Activated naive CD4-positive, alpha-beta T cell treated with anti-CD3 and anti-CD28 coated beads, Interleukin-2, amount 50 U/mL, for 16 hours (primary cell): Measurements from ENCODE around the gene GDF2.
A peak's percentile ranks its signal among the peaks of the same experiment; 100 is the strongest.

ENCODE experiments used
- DNase-seq: peaks from one replicate; pipeline ENCODE4 v3.0.0-alpha.2; 2020

Gene GDF2

DNA sequence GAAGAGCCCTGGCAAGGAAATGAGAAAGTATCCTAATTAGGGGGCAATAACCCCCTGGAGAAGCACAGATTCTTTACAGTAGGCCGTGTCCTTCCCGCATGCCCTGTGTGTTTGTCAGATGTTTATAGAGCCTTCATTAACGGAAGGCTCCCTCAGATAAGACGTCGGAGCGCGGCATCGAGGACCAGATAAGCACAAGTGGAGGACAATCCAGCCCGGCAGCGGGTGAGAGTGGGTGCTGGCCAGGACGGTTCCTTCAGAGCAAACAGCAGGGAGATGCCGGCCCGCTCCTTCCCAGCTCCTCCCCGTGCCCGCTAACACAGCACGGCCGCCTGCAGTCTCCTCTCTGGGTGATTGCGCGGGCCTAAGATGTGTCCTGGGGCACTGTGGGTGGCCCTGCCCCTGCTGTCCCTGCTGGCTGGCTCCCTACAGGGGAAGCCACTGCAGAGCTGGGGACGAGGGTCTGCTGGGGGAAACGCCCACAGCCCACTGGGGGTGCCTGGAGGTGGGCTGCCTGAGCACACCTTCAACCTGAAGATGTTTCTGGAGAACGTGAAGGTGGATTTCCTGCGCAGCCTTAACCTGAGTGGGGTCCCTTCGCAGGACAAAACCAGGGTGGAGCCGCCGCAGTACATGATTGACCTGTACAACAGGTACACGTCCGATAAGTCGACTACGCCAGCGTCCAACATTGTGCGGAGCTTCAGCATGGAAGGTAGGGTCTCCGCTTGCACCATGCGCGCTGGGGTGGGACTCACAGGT, at the start of gene GDF2:
GDF2 (plus strand) TSS at position 155 of the 762 bp plus-strand sequence; CDS start at position 370, 215 bp downstream.
- no peak for DNase-seq

DNA sequence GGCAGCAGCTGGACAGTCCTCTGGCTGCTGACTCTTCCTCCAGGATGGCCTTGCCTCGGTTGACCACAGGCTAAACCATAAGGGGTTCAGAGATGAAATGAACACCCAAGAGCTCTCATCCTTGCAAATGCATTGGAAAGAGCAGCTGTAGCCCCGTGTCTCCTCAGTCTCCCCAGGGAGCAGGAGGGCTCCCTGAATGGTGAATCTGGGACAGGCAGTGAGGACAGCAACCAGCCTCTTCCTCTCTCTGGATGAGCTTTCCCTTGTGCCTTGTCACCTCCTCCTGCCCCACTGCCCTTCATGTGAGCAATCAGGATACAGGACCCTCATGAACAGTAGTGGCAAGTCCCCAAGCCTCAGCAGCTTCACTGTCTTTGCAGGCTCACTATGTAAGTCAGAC, 46.2 kb upstream of the GDF2 start:
- DNase-seq: no peak

- no peak for DNase-seq
These were observed 45.5 kb upstream of the GDF2 start for GRCh38 chr10:47276576-47277351.

DNA sequence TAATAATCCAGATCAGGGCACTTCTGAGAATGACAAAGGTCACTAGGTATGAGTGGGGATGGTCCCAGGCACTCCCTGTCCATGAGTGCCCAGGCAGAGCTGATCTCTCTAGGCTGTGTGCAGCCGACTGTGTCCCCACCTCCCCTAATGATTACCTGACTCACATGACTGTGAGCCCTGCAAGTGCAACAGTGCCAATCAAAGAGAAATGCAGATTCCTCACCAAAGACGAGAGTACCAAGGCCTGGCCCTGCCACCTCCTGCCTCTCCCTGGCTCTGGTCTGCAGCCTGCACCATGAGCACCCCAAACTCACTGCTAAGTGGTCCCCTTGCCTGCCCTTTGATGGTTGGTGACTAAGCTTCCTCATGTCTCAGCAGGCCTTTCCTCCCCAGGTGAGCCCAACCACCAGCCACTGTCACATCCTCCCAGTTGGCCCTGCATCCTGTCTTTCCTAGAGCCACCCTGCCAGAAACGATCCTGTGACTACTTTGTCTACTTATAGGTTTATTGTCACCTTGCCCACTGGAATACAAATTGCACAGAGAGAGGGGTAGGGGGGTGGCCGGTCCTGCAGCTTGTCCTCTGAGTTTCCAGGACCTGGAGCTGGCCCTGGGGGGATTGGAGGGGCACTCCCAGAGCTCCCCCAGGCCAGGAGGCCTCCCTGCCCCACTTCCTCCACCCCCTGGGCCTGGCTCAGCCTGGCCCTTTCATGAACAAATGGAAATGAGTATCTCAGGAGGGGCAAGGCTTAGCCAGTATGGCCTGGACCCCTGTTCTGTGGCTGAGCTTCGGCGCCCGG, 44.7 kb upstream of the GDF2 start:
- peak; percentile 36 for DNase-seq

DNA sequence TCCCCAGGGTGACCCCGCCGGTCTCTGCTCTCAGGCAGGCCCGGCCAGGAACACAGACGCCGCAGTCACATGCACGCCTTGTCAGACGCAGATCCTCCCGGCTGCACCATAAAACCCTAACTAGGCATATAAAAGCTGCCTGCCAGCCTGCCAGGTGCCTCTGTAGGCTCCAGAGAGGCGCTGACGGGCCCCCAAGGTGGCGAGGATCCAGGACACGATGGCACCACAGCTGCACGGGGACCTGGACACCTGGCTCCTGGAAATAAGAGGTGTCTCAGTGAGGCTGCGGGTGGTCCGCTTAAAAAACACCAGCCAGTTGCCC, 44.1 kb upstream of the GDF2 start:
- DNase-seq: no peak

GRCh38 chr10:47278720-47279119, 43.5 kb upstream of the GDF2 start:
- DNase-seq: no peak

- DNase-seq: no peak
These were observed 43.0 kb upstream of the GDF2 start for GRCh38 chr10:47279276-47279675.

DNA sequence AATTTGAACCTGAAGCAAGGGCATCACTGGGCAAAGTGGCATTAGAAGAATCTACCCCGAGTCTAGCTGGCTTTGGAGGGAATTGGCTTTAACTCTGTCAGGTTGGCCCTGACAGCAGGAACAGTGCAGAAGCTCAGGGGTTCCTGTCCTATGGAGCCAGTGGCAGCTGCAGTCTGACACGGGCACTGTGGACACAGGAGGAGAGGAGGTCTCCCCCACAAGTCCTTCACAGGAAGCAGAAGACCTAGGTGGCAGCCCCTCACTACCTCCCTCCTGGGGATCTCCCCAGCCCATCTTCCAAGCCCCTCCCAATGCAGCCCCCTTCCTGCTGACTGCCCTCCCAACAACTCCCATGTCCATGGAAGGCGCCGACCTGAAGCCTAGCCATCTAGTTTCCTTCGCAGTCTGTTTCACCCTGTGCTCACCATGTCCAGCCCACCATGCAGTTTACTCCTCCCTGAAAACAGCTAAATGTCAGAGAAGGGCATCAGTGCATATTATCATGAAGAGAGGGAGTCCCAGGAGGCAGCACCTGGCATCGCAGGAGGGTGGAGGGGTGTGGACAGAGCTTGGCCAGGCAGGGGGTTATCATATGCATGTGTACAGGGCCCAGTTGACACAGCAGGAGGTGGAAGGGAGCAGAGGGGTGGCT, 40.1 kb upstream of the GDF2 start:
- no peak for DNase-seq

GRCh38 chr10:47282657-47283018, 39.6 kb upstream of the GDF2 start:
- DNase-seq: no peak

GRCh38 chr10:47283101-47283630, 39.1 kb upstream of the GDF2 start:
- no peak for DNase-seq

- DNase-seq: no peak
These were observed 38.4 kb upstream of the GDF2 start for GRCh38 chr10:47283848-47284247.

DNA sequence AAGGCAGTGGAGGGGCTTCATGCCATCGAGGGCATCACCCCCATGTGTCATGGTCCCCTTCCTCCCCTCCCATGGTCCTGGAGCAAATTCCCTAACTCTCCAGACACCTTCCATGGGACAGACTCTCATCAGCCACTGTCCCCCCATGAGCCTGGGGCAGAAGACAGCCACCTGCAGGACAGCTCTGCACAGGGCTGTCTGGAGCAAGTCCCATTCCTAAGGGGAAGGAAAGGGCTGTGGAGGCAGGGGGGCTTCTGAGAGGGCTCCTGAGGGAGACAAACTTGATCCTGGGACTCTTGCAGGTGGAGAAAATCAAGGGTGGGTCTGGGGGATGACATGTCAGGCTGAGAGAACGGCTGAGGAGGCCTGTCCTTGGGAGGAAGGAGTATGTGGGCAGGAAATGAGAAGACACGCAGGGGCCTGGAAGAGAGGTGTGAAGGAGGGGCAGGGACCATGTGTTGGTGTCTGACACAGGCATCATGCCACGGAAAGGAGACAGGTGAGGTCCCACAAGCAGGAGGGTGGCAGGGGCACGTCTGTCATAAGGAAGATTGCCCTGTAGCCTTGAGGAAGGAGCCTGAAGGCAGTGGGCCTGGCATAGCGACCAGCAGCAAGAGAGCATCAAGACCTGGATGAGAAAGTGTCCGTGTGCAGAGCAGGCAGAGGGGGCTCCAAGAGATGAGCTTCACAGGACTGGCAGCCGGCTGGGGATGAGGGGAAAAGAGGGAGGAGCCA, 36.7 kb upstream of the GDF2 start:
- no peak for DNase-seq

GRCh38 chr10:47286116-47286505, 36.1 kb upstream of the GDF2 start:
- no peak for DNase-seq

GRCh38 chr10:47286591-47287315, 35.5 kb upstream of the GDF2 start:
- no peak for DNase-seq

- DNase-seq: no peak
These were observed 34.9 kb upstream of the GDF2 start for GRCh38 chr10:47287365-47287802.

- DNase-seq: no peak
These were observed 34.4 kb upstream of the GDF2 start for GRCh38 chr10:47287805-47288204.

GRCh38 chr10:47288236-47288635, 34.0 kb upstream of the GDF2 start:
- DNase-seq: no peak

DNA sequence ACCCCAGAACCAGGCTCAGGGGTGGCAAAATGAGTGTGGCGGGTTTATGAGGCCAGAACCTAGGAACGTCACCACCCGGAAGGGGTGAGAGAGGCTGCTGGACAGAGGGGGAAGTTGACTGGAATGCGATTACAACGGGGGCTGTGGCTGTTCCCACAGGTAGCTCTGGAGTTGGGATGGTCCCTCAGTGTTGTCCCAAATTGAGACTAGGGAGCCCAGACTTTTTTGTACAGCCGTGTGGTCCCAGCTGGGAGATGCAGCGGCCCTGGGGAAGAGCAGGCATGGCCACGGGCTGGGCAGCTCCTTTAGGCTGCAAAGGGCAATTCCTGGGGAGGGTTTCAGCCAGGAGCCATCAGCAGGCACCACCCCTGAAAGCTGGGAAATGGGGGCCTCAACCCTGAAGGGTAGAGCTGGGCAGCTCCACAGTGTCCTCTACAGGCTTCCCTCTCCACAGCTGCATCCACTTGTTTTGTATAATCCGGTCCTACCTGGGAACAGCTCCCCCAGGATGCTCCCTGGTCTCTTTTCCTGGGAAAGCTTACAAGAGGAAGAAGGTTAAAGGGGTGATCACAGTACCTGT, 33.2 kb upstream of the GDF2 start:
- DNase-seq: no peak

DNA sequence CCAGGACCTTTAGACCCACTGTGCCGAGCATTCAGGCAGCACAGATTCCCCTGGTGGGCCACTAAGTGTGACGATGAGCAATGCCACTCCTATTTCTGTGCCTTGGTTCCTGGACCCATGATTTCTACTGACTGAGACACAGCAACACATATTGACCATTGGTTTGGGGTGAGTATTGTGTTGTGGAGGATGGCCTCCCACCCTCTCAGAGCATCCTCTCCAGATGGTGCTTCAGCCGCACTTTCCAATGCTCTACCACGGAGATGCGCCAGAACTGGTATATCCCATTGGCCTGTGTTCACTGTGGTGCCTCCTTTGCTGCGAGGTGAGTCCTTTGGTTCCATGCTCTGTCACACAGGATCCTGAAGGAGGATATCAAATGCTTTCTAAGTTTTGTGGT, 32.3 kb upstream of the GDF2 start:
- DNase-seq: no peak

DNA sequence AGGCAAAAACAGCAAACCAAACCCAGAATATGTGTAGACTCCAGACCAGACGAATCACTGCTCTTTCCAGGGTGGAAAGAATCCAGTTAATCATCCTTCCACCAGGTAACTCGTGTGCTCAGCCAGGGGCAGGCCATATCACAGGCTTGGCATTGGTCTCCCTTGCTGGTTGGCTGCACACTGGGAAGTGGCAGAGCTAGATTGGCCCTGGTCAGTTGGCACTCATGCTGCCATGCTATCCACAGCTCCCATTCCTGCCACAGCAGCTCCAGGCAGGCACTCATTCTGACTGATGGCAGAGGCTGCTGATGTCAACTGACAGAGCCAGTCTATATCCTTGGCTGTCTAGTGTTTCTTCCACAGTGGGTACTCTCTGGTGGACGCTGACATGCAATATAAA, 31.9 kb upstream of the GDF2 start:
- no peak for DNase-seq

- DNase-seq: no peak
These were observed 30.6 kb upstream of the GDF2 start for GRCh38 chr10:47291682-47292081.
